Measurements from ENCODE around the gene TXNL4A.

The TXNL4A gene

DNA sequence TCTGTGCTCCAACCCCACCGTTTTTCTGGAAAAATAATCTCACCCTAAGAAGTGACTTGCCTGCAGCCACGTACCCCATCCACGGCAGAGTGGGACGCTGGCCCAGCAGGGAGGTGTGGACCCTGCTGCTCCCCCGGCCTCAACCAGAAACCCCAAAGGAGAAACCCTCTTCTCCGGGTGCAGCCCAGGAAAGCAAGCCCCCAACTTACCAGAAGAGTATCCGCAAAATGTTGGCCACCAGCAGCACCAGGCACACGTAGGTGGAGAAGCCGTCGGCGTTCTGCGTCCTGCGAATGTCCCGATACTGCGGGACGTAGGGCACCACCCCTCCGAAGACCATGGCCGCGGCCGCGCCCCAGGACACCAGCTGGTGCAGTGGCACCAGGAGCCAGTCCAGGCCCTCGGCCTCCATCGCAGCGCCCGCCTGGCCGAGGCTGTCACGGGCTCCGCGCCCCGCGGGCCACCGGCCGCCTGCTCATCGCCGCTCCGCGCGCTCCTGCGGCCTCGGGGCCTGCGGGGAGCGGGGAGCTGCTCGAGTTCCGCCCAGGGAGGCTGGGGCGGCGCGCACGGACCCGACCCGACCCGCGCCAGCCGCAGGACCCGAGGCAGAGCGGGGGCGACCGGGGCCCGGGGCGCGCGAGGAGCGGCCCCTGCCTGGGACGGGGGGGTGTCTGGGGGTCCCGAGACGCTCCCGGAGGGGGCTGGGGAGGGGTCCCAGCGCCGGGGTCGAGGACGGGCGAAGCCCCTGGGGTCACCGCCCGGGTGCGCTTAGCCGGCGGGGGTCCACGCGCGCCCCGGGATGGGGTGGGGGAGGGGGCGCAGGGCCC lies 37.6 kb downstream of the TXNL4A start:
- H3K27me3 ChIP-seq (ENCODE audit: insufficient read depth, low read depth) = no peaks in the 10 kb centered on the region
- peak overlapping the region; percentile 80 for H3K4me2 ChIP-seq
- H3K27ac ChIP-seq = no peak overlapping the region
- no peaks in the 10 kb centered on the region for H3K36me3 ChIP-seq (ENCODE audit: insufficient read depth)
- H3K9ac ChIP-seq = peak overlapping the region; percentile 89
- peak overlapping the region; percentile 41 for H2AFZ ChIP-seq (ENCODE audit: low read depth)
- no peak for TF ChIP-seq CTCF (conservative IDR thresholded peaks at IDR 0.05; ENCODE audit: low read depth, low read length)
- no peaks in the 10 kb centered on the region for H4K20me1 ChIP-seq (ENCODE audit: insufficient read depth)
- H3K79me2 ChIP-seq (ENCODE audit: insufficient read depth, low read depth) = peaks cover 10% of the 10 kb centered on the region; the same call in 1 of the 2 replicates
- no peak overlapping the region for H3K4me3 ChIP-seq (IDR thresholded peaks at IDR 0.05; ENCODE audit: insufficient read depth, low read depth, low read length)
- peaks cover 7% of the 10 kb centered on the region for H3K4me1 ChIP-seq (ENCODE audit: low read depth, poor library complexity, severe bottlenecking)

DNA sequence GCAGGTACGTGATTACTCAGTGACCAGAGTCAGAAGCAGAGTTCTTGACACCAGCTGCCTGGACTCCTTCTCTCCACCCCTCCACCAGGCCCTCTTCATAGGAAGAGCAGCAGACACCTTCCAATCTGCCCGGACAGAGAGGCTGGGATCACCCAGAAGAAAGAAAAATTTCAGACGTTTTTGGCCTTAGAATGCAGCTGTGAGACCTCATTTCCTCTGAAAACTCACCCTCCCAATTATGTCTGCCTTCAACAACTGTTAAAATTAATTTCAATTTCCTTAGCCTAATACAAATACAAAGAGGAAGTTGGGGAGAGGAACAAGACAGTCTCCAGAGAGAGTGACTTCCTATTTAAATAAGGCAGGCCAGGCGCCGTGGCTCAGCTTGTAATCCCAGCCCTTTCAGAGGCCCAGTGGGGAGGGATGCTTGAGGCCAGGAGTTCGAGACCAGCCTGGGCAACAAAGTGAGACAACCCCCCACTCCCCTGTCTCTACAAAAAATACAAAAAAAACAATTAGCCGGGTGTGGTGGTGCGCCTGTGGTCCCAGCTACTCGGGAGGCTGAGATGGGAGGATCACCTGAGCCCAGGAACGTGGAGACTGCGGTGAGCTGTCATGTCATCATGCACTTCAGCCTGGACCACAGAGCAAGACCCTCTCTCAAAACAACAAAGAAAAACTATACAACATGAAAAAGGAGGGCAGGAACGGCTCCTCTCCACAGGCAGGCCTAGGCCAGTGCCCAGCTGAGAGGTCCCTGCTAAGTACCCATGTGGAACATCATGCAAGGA lies 38.5 kb downstream of the TXNL4A start:
- H3K4me1 ChIP-seq (ENCODE audit: low read depth, poor library complexity, severe bottlenecking) = peaks cover 7% of the 10 kb centered on the region
- no peaks in the 10 kb centered on the region for H4K20me1 ChIP-seq (ENCODE audit: insufficient read depth)
- H3K9ac ChIP-seq = no peak overlapping the region
- H2AFZ ChIP-seq (ENCODE audit: low read depth) = no peak overlapping the region
- H3K27me3 ChIP-seq (ENCODE audit: insufficient read depth, low read depth) = no peaks in the 10 kb centered on the region
- no peak overlapping the region for H3K4me3 ChIP-seq (IDR thresholded peaks at IDR 0.05; ENCODE audit: insufficient read depth, low read depth, low read length)
- no peak overlapping the region for H3K27ac ChIP-seq
- peaks cover 10% of the 10 kb centered on the region; the same call in 1 of the 2 replicates for H3K79me2 ChIP-seq (ENCODE audit: insufficient read depth, low read depth)
- TF ChIP-seq CTCF (conservative IDR thresholded peaks at IDR 0.05; ENCODE audit: low read depth, low read length) = no peak
- peak overlapping the region; percentile 80; the same call in 1 of the 2 replicates for H3K4me2 ChIP-seq
- no peaks in the 10 kb centered on the region for H3K36me3 ChIP-seq (ENCODE audit: insufficient read depth)

GRCh38 chr18:79948719-79949411 lies 39.5 kb downstream of the TXNL4A start:
- no peak overlapping the region for H3K4me2 ChIP-seq
- no peaks in the 10 kb centered on the region for H4K20me1 ChIP-seq (ENCODE audit: insufficient read depth)
- no peaks in the 10 kb centered on the region for H3K36me3 ChIP-seq (ENCODE audit: insufficient read depth)
- peaks cover 10% of the 10 kb centered on the region; the same call in 1 of the 2 replicates for H3K79me2 ChIP-seq (ENCODE audit: insufficient read depth, low read depth)
- peaks cover 7% of the 10 kb centered on the region for H3K4me1 ChIP-seq (ENCODE audit: low read depth, poor library complexity, severe bottlenecking)
- H3K4me3 ChIP-seq (IDR thresholded peaks at IDR 0.05; ENCODE audit: insufficient read depth, low read depth, low read length) = no peak overlapping the region
- no peak overlapping the region for H2AFZ ChIP-seq (ENCODE audit: low read depth)
- no peak overlapping the region for H3K27ac ChIP-seq
- no peak overlapping the region for H3K9ac ChIP-seq
- H3K27me3 ChIP-seq (ENCODE audit: insufficient read depth, low read depth) = no peaks in the 10 kb centered on the region
- no peak for TF ChIP-seq CTCF (conservative IDR thresholded peaks at IDR 0.05; ENCODE audit: low read depth, low read length)

- Histone ChIP-seq H3K27me3 (ENCODE audit: insufficient read depth, low read depth) (no peaks in the 10 kb centered on the region), H4K20me1 (ENCODE audit: insufficient read depth) (no peaks in the 10 kb centered on the region), H2AFZ (ENCODE audit: low read depth) (no peak overlapping the region), H3K4me3 (IDR thresholded peaks at IDR 0.05; ENCODE audit: insufficient read depth, low read depth, low read length) (no peak overlapping the region), H3K4me1 (ENCODE audit: low read depth, poor library complexity, severe bottlenecking) (peaks cover 7% of the 10 kb centered on the region), H3K27ac (no peak overlapping the region), H3K4me2 (no peak overlapping the region), H3K79me2 (ENCODE audit: insufficient read depth, low read depth) (peaks cover 10% of the 10 kb centered on the region; the same call in 1 of the 2 replicates), H3K36me3 (ENCODE audit: insufficient read depth) (peaks cover under 1% of the 10 kb centered on the region; the same call in 1 of the 2 replicates), H3K9ac (no peak overlapping the region)
- no peak for TF ChIP-seq CTCF (conservative IDR thresholded peaks at IDR 0.05; ENCODE audit: low read depth, low read length)
Observed at GRCh38 chr18:79947881-79948610, 40.3 kb downstream of the TXNL4A start.
